GM19239 (cell line): Measurements from ENCODE around the gene KRTAP5-9.
"Not testable (repeated sequence)": the region's sequence is repeated elsewhere in the genome, so short reads cannot be mapped to it uniquely, and the experiment has no call there.

Experiments
- DNase-seq: peaks from one replicate; pipeline ENCODE4 v3.0.0; 2011; ENCODE audit warnings: low spot score; ENCODE audit not compliant: insufficient read length
- FAIRE-seq: peaks from 2 replicates; lab custom pipeline; 2011; peaks lifted over from hg19 to GRCh38; lab: Jason Lieb, UNC

KRTAP5-9 gene

DNA sequence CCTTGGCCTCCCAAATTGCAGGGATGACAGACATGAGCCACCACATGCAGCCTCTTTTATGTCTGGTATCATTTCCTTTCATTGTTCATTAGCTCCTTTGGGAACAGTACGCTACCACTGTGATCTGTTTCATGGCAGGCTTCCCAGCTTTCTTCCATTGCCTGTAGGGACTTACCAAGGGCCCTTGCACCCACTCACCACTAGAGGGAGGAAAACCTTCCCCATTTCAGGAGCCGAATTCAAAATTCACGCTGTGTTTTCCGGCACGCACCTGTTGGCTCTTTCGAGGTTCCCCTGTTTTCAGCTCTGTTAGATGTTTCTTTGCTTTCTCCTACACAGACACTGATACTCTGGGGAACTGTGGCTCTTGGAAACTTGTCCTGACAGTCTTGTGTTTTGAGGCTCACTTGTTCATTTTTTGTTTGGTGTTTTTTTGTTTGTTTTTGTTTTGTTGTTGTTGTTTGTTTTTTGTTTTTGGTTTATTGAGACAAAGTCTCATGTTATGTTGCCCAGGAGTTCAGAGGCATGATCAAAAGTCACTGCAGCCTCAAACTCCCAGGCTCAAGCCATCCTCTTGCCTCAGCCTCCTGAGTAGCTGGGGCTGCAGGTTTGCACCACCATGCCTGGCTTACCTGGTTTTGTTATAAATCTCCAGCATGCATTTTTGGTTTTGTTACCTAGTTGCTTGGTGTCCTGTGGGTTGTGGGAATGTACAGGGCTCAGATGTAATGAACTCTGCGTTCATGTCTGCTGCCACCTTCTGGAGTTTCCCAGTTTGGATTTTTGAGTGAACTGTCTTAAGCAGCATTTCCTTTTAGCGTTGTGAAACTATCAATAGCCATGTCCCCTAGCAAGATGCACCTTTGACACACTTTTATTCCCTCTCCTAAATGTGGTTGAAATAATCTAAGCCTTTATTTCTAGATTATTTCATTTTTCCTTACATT, 32.1 kb downstream of the KRTAP5-9 start:
- FAIRE-seq (peak; percentile 59), DNase-seq (peak; percentile 44)

DNA sequence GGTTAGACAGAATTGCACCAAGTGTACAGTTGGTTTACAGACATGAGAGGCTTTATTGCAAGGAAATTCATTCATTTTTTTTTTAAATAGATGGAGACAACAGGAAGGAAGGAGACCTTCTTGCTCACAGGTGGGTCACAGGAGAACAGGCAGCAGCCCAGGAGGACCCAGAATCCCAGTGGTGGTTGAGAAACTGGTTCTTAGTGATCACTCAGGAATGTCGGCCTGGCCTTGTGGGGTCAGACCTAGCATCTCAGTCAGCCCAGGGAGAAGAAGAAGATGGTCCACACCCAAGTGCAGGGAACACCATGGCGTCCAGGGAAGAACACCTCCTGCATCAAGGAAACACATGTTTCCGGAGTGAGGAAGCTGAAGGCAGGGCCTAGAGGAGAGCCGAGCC, 33.6 kb downstream of the KRTAP5-9 start:
- FAIRE-seq (no peak), DNase-seq (no peak)

DNA sequence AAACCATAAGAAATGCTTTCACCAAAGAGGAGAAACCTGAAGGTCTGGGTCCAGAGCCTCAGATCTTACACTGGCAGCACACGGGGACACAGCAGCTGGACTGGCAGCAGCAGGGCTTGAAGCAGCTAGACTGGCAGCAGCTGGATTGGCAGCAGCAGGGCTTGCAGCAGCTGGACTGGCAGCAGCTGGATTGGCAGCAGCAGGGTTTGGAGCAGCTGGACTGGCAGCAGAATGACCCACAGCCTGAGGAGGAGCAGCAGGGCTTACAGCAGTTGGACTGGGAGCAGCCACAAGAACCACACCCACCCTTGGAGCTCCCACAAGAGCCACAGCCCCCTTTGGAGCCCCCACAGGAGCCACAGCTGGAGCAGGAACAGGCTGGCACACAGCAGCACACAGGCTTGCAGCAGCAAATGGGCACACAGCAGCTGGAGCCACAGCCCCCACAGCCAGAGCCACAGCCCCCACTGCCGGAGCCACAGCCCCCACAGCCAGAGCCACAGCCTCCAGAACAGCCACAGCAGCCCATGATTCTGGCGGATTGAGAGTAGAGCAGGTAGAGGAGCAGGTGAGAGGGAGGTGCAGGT, 34.2 kb downstream of the KRTAP5-9 start, which contains the start of gene KRTAP5-11:
TSS of gene KRTAP5-11 (minus strand) at position 567 of the 587 bp plus-strand sequence. CDS start at position 529, 38 bp downstream.
- FAIRE-seq (no peak), DNase-seq (no peak)

DNA sequence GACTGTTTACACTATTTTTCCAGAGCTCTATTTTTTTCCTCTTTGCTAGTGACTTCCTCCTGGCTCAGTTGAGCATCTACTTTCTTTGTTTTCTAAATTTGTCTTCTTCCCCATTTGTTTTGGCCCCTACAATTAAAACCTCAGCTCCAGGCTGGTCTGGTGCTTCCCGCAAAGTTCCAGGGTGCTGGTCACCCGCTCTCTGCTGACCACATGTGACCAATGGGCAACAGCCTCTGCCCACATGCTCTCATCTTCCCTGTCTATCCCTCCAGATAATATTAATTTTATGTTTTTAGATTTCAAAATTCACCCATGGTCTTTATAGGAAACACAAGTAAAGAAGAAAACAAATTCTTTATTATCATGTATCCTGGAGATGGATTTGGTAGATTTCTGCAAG, 34.7 kb downstream of the KRTAP5-9 start:
- FAIRE-seq, DNase-seq: not testable (repeated sequence)

DNA sequence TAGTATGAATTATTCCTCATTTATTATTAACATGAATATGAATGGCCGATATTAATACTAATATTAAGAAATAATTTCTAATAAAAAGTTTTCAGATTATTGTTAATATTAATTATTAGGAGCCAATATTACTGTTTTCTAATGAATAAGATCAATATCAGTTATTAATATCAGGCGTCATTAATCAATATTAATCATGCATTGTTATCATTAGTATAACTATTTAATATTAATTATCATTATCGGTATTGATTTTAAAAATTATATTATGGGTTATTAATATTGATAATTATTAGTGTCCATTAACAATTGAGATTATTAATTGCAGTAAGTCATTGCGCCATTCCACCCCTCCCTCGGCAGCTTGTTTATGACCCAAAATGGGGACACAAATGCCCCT, 37.5 kb downstream of the KRTAP5-9 start:
- FAIRE-seq, DNase-seq: not testable (repeated sequence)

DNA sequence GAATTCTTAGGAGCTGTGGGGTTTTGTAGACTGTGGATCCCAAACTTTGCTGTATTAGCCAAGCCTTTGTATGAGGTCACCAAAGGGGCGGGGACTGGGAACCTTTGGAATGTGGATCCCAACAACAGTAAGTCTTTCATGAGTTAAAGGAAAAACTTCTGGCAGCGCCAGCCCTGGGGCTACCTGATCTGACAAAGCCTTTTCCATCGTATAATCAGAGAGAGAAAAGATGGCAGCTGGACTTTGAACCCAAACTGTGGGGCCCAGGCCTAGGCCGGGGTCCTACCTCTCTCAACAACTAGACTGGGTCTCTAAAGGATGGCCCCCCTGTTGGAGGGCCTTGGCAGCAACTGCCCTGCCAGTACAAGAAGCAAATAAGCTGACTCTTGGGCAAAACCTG, 40.1 kb downstream of the KRTAP5-9 start:
- DNase-seq, FAIRE-seq: not testable (repeated sequence)

DNA sequence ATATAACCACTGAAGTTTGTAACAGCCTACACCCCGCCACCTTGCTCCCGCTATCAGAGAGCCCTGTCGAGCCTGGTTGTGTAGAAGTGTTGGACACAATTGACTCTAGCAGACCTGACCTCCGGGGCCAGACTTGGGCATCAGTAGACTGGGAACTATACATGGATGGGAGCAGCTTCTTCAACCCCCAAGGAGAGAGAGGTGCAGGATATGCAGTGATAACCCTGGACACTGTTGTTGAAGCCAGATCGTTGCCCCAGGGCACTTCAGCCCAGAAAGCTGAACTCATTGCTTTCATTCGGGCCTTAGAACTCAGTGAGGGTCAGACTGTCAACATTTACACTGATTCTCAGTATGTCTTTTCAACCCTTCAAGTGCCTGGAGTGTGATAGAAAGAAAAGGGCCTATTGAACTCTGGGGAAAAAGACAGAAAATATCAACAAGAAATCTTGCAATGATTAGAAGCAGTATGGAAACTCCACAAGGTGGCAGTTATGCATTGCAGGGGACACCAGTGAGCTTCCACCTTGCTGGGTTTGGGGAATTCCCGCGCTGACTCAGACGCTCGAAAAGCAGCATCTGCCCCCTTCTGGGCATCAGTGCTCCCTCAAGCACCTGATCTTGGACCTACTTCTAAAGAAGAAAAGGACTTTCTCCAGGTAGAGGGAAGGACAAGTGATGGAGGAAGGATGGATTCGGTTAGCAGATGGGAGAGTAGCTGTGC, 40.8 kb downstream of the KRTAP5-9 start:
- not testable (repeated sequence) for DNase-seq, FAIRE-seq

DNA sequence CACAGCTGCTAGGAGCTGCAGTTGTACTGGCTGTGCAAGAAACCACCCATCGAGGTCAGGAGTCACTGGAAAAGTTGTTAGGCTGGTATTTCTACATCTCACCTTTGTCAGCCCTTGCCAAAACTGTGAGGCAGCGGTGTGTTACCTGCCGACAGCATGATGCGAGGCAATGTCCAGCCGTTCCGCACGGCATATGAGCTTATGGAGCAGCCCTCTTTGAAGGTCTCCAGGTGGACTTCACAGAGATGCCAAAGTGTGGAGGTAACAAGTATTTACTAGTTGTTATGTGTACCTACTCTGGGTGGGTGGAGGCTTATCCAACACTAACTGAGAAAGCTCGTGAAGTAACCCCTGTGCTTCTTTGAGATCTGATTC, 41.3 kb downstream of the KRTAP5-9 start:
- FAIRE-seq, DNase-seq: not testable (repeated sequence)
